H1 (cell line): Measurements from ENCODE around the gene CBS.
"Not testable (repeated sequence)": the region's sequence is repeated elsewhere in the genome, so short reads cannot be mapped to it uniquely, and the experiment has no call there.

Experiments used
- BACH1 ChIP-seq: IDR thresholded peaks from 2 replicates; pipeline ENCODE4 v1.6.1; 2012; ENCODE audit warnings: low read length, improper control_type of control experiment
- CEBPB ChIP-seq: IDR thresholded peaks from 2 replicates; pipeline ENCODE4 v1.6.1; 2012; ENCODE audit warnings: low read depth, low read length
- EP300 ChIP-seq, 2 experiments: IDR thresholded peaks; 1 replicate in 1 of 2; 2 replicates in 1 of 2; pipeline ENCODE4 v1.6.1; 2011 to 2012; ENCODE audit warnings: low read depth in 2 of 2, low read length in 2 of 2, mild to moderate bottlenecking in 2 of 2, borderline replicate concordance in 1 of 2, inconsistent platforms in 1 of 2, moderate library complexity in 1 of 2
- EZH2 ChIP-seq: fragments of 200-600 bp; sonication (generic); IDR thresholded peaks from 2 replicates; pipeline ENCODE4 v1.7.1; 2012; ENCODE audit warnings: low read depth, mild to moderate bottlenecking, moderate library complexity, low read length, inconsistent platforms; ENCODE audit not compliant: severe bottlenecking
- HDAC2 ChIP-seq, 2 experiments: fragments of 300-600 bp in 1 of 2; sonication (generic) in 1 of 2; IDR thresholded peaks; 2 replicates each; pipeline ENCODE4 v1.6.1; 2011 to 2012; ENCODE audit warnings: low read depth in 2 of 2, low read length in 2 of 2, mild to moderate bottlenecking in 2 of 2, moderate library complexity in 2 of 2, borderline replicate concordance in 1 of 2, inconsistent platforms in 1 of 2
- JUN ChIP-seq: IDR thresholded peaks from 2 replicates; pipeline ENCODE4 v1.6.1; 2011; ENCODE audit warnings: low read depth, mild to moderate bottlenecking, improper control_type of control experiment, low read length
- JUND ChIP-seq: IDR thresholded peaks from 2 replicates; pipeline ENCODE4 v1.6.1; 2011; ENCODE audit warnings: mild to moderate bottlenecking, improper control_type of control experiment, low read length
- POLR2AphosphoS5 ChIP-seq: IDR thresholded peaks from 2 replicates; pipeline ENCODE4 v1.6.1; 2011; ENCODE audit warnings: low read depth, low read length
- SIN3A ChIP-seq, 2 experiments: IDR thresholded peaks in 1 of 2; conservative IDR thresholded peaks in 1 of 2; 2 replicates each; pipeline ENCODE4 v1.6.1; 2011 to 2012; ENCODE audit warnings: low read length in 2 of 2, improper control_type of control experiment in 1 of 2, low read depth in 1 of 2, mild to moderate bottlenecking in 1 of 2
- SIX5 ChIP-seq: IDR thresholded peaks from 2 replicates; pipeline ENCODE4 v1.6.1; 2011; ENCODE audit warnings: mild to moderate bottlenecking, low read depth, low read length
- SRF ChIP-seq: IDR thresholded peaks from 2 replicates; pipeline ENCODE4 v1.6.1; 2011; ENCODE audit warnings: mild to moderate bottlenecking, low read depth, low read length, moderate library complexity
- ZNF274 ChIP-seq: IDR thresholded peaks from 2 replicates; pipeline ENCODE4 v1.7.0; 2012; ENCODE audit warnings: low read length, borderline replicate concordance; ENCODE audit errors: extremely low read depth
- TF ChIP-seq, protein P1 (sequence below), 3 experiments: IDR thresholded peaks; 1 replicate in 2 of 3; 2 replicates in 1 of 3; pipeline versions ENCODE4 v1.5.1 to v1.6.1; 2011; ENCODE audit warnings: low read length in 3 of 3, mild to moderate bottlenecking in 3 of 3, inconsistent platforms in 2 of 3, low read depth in 1 of 3, moderate library complexity in 1 of 3; ENCODE audit not compliant: insufficient read depth in 1 of 3; ENCODE audit errors: control extremely low read depth in 1 of 3
- TF ChIP-seq, protein P2 (sequence below): IDR thresholded peaks from 2 replicates; pipeline ENCODE4 v1.6.1; 2012; ENCODE audit warnings: inconsistent platforms

DNA sequence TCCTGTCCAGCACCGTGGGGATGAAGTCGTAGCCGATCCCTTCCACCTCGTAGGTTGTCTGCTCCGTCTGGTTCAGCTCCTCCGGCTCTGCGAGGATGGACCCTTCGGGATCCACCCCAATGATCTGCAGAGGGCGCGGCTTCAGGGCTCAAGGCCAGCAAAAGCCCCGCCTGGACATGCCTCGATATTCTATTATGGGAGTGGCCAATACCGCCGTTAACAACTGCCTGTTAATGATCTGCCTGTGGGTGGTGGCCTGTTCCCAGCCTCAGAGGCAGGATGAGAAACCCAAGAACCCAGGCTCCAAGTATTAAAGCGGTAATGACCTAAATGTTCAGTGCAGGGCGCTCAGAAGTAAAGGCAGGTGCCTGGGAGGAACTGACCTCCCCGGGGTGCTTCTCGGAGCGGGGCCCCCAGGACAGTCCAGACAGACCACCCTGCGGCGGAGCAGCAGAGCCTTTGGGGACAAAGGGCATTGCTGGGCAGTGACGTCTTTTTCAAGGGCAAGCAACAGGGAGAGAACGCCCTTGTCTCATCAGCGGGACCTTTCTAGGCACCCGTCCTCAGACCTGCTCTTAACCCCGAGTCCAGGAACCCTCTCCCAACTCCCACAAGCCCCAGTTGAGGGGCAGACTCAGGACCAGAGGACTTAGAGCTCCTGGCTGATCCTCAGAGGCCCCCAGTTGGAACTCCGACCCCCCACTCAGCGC, 12.5 kb downstream of the CBS start:
- TF ChIP-seq, protein P1, sequence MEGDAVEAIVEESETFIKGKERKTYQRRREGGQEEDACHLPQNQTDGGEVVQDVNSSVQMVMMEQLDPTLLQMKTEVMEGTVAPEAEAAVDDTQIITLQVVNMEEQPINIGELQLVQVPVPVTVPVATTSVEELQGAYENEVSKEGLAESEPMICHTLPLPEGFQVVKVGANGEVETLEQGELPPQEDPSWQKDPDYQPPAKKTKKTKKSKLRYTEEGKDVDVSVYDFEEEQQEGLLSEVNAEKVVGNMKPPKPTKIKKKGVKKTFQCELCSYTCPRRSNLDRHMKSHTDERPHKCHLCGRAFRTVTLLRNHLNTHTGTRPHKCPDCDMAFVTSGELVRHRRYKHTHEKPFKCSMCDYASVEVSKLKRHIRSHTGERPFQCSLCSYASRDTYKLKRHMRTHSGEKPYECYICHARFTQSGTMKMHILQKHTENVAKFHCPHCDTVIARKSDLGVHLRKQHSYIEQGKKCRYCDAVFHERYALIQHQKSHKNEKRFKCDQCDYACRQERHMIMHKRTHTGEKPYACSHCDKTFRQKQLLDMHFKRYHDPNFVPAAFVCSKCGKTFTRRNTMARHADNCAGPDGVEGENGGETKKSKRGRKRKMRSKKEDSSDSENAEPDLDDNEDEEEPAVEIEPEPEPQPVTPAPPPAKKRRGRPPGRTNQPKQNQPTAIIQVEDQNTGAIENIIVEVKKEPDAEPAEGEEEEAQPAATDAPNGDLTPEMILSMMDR (IDR thresholded peaks at IDR 0.05; ENCODE audit: control extremely low read depth in 1 of 3, insufficient read depth in 1 of 3, low read depth in 1 of 3, low read length in 3 of 3): not testable (repeated sequence)
- not testable (repeated sequence) for TF ChIP-seq EP300 (IDR thresholded peaks at IDR 0.05; ENCODE audit: borderline replicate concordance in 1 of 2, low read depth in 2 of 2, low read length in 2 of 2); EZH2; SIN3A (conservative IDR thresholded peaks at IDR 0.05 in 1 of 2, IDR thresholded peaks at IDR 0.05 in 1 of 2; ENCODE audit: low read depth in 1 of 2, low read length in 2 of 2); BACH1; CEBPB; HDAC2 (IDR thresholded peaks at IDR 0.05; ENCODE audit: borderline replicate concordance in 1 of 2, low read depth in 2 of 2, low read length in 2 of 2); SIX5; POLR2AphosphoS5; JUN; SRF; ZNF274; JUND
- TF ChIP-seq, protein P2, sequence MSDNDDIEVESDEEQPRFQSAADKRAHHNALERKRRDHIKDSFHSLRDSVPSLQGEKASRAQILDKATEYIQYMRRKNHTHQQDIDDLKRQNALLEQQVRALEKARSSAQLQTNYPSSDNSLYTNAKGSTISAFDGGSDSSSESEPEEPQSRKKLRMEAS: not testable (repeated sequence)
